Measurements from ENCODE around the gene LSM10. TPM values are rescaled to one million over a fixed set of nuclear protein-coding genes. Genes with fewer than 3 reads are reported as not detected.

The LSM10 gene
- total RNA-seq, result 6.5 and 10.4 TPM in 2 replicates

DNA sequence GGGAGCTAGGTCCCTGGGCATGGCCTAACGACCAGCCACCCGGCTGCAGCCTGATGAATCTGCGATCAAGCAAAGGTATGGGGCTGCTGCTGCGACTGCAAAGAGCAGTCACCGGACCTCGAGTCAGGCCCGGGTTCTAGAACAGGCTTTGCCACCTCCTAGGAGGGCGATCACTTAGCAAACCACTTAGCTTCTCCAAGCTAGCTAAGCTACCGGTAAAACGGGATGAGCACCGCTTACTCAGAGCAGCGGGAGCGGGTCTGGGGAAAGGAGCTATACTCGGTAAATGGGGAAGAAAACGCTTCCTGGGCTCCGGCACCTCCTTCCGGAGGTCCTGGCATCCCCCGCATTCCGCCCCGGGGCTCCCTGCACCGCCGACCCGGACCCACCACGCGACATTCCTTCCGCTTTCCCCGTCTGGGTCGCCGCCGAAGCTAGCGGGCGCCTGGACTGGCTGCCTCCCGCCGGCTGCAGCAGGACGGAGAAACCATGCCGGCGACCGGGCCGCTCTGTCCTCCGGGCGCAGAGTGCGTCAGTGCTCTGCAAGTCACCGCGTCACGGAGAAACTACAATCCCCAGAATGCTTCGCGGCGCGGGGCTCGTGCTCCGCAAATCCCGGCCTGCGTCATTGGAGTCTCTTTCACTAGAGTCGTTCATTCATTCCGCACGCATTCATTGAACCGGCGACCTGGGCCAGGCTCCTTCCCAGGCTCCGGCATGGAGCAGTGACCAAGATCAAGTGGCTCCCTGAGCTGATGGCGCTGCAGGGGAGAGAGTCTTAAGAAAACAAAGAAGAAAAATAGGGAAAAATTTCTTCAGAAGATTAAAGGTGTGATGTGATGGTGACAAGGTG is at the start of gene LSM10:
Gene LSM10, minus strand, starts transcription at position 531 of the 853 bp plus-strand sequence. CDS start 3,779 bp downstream, outside the sequence.

GRCh38 chr1:36385410-36386264 is 12.1 kb downstream of the LSM10 start, which contains the start of gene STK40:
STK40 (minus strand) TSS chr1:36385924; CDS start chr1:36361332, 24,592 bp downstream.

Other genes with a start within 250 kb of the LSM10 start
- gene TRAPPC3, start 248.4 kb downstream of the LSM10 start, total RNA-seq, result 65.6 and 80.9 TPM in 2 replicates
- gene MAP7D1, start 241.7 kb downstream of the LSM10 start, total RNA-seq, result 42.5 and 58.4 TPM in 2 replicates
- 68.1 and 83.3 TPM in 2 replicates for gene THRAP3, start 173.5 kb downstream of the LSM10 start, total RNA-seq
- gene SH3D21, start 91.5 kb downstream of the LSM10 start, total RNA-seq, result 1.8 and 5.0 TPM in 2 replicates
- gene EVA1B, start 74.3 kb downstream of the LSM10 start, total RNA-seq, result 116 and 133 TPM in 2 replicates
- gene STK40, start 12.0 kb downstream of the LSM10 start, total RNA-seq, result 9.0 and 12.6 TPM in 2 replicates
- gene OSCP1, start 52.5 kb upstream of the LSM10 start, total RNA-seq, result 12.4 and 12.8 TPM in 2 replicates
- 74.3 and 75.0 TPM in 2 replicates for gene MRPS15, start 66.5 kb upstream of the LSM10 start, total RNA-seq
- gene CSF3R, start 85.0 kb upstream of the LSM10 start, total RNA-seq, result 0.09 and 0.28 TPM in 2 replicates